ENCODE measurements around the gene C2orf68. TPM values are rescaled to one million over a fixed set of nuclear protein-coding genes. Genes with fewer than 3 reads are reported as not detected.

The C2orf68 gene
- total and polyA plus RNA-seq, 2 of the 13 experiments (the other 11 are each of a cell fraction or from before 2014, with no cell fraction given): 47.1 to 77.4 TPM

DNA sequence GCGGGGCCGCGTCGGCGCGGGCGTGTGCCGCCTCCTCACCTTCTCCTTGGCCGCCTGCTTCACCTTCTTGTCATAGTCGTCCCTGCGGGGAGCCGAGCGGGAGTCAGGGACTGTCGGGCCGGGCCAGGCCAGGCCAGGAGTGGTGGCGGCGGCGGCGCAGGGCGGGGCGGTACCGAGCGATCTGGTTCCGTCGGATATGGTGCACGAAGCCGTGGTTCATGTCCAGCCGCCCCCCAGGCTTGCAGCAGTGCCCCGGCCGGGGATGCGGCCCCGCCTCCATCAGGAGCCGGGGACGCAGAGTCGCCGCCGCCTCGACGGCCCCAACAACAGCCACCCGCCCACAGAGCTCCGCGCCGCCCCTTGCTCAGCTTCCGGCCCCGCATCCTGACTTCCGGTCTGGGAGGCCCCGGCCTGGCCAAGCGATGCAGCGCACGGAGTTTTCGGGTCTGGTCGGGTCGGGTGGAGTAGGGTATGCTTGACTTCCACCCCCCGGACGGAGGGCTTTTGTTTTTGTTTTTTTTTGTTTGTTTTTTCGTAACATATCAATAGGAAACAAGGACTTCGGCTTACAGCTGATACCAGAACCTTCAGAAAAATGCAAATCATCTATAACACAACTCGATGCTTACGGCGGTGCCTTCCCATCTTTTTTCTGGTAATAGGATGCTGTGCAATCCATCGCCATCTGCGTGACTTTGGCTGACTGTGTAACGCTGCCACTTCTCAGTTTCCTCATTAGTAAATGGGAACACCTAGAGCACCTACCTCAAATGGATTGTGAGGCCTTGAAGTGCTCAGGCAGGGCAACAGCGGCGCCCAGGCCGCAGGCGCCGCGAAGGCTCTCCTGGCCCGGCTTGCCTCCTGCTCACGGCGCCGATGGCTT is at the start of gene C2orf68 (continued):
- TF ChIP-seq, protein P1, sequence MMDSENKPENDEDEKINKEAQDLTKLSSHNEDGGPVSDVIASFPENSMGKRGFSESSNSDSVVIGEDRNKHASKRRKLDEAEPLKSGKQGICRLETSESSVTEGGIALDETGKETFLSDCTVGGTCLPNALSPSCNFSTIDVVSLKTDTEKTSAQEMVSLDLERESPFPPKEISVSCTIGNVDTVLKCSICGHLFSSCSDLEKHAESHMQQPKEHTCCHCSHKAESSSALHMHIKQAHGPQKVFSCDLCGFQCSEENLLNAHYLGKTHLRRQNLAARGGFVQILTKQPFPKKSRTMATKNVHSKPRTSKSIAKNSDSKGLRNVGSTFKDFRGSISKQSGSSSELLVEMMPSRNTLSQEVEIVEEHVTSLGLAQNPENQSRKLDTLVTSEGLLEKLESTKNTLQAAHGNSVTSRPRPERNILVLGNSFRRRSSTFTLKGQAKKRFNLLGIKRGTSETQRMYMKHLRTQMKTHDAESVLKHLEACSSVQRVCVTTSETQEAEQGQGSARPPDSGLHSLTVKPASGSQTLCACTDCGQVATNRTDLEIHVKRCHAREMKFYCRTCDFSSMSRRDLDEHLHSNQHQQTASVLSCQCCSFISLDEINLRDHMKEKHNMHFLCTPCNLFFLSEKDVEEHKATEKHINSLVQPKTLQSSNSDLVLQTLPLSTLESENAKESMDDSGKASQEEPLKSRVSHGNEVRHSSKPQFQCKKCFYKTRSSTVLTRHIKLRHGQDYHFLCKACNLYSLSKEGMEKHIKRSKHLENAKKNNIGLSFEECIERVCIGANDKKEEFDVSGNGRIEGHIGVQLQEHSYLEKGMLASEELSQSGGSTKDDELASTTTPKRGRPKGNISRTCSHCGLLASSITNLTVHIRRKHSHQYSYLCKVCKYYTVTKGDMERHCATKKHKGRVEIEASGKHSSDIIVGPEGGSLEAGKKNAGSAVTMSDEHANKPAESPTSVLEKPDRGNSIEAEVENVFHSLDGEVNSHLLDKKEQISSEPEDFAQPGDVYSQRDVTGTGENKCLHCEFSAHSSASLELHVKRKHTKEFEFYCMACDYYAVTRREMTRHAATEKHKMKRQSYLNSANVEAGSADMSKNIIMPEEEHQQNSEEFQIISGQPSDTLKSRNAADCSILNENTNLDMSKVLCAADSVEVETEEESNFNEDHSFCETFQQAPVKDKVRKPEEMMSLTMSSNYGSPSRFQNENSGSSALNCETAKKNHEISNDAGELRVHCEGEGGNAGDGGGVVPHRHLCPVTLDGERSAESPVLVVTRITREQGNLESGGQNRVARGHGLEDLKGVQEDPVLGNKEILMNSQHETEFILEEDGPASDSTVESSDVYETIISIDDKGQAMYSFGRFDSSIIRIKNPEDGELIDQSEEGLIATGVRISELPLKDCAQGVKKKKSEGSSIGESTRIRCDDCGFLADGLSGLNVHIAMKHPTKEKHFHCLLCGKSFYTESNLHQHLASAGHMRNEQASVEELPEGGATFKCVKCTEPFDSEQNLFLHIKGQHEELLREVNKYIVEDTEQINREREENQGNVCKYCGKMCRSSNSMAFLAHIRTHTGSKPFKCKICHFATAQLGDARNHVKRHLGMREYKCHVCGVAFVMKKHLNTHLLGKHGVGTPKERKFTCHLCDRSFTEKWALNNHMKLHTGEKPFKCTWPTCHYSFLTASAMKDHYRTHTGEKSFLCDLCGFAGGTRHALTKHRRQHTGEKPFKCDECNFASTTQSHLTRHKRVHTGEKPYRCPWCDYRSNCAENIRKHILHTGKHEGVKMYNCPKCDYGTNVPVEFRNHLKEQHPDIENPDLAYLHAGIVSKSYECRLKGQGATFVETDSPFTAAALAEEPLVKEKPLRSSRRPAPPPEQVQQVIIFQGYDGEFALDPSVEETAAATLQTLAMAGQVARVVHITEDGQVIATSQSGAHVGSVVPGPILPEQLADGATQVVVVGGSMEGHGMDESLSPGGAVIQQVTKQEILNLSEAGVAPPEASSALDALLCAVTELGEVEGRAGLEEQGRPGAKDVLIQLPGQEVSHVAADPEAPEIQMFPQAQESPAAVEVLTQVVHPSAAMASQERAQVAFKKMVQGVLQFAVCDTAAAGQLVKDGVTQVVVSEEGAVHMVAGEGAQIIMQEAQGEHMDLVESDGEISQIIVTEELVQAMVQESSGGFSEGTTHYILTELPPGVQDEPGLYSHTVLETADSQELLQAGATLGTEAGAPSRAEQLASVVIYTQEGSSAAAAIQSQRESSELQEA (CRISPR knock-in tag; IDR thresholded peaks at IDR 0.05; ENCODE audit: not compliant biosample characterization): peak; percentile 84
- TF ChIP-seq NFRKB (IDR thresholded peaks at IDR 0.05): no peak
- TF ChIP-seq TBX3 (IDR thresholded peaks at IDR 0.05; ENCODE audit: borderline replicate concordance): no peak
- TF ChIP-seq, protein P2, sequence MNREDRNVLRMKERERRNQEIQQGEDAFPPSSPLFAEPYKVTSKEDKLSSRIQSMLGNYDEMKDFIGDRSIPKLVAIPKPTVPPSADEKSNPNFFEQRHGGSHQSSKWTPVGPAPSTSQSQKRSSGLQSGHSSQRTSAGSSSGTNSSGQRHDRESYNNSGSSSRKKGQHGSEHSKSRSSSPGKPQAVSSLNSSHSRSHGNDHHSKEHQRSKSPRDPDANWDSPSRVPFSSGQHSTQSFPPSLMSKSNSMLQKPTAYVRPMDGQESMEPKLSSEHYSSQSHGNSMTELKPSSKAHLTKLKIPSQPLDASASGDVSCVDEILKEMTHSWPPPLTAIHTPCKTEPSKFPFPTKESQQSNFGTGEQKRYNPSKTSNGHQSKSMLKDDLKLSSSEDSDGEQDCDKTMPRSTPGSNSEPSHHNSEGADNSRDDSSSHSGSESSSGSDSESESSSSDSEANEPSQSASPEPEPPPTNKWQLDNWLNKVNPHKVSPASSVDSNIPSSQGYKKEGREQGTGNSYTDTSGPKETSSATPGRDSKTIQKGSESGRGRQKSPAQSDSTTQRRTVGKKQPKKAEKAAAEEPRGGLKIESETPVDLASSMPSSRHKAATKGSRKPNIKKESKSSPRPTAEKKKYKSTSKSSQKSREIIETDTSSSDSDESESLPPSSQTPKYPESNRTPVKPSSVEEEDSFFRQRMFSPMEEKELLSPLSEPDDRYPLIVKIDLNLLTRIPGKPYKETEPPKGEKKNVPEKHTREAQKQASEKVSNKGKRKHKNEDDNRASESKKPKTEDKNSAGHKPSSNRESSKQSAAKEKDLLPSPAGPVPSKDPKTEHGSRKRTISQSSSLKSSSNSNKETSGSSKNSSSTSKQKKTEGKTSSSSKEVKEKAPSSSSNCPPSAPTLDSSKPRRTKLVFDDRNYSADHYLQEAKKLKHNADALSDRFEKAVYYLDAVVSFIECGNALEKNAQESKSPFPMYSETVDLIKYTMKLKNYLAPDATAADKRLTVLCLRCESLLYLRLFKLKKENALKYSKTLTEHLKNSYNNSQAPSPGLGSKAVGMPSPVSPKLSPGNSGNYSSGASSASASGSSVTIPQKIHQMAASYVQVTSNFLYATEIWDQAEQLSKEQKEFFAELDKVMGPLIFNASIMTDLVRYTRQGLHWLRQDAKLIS (CRISPR knock-in tag; IDR thresholded peaks at IDR 0.05): no peak
- TF ChIP-seq, protein P3, sequence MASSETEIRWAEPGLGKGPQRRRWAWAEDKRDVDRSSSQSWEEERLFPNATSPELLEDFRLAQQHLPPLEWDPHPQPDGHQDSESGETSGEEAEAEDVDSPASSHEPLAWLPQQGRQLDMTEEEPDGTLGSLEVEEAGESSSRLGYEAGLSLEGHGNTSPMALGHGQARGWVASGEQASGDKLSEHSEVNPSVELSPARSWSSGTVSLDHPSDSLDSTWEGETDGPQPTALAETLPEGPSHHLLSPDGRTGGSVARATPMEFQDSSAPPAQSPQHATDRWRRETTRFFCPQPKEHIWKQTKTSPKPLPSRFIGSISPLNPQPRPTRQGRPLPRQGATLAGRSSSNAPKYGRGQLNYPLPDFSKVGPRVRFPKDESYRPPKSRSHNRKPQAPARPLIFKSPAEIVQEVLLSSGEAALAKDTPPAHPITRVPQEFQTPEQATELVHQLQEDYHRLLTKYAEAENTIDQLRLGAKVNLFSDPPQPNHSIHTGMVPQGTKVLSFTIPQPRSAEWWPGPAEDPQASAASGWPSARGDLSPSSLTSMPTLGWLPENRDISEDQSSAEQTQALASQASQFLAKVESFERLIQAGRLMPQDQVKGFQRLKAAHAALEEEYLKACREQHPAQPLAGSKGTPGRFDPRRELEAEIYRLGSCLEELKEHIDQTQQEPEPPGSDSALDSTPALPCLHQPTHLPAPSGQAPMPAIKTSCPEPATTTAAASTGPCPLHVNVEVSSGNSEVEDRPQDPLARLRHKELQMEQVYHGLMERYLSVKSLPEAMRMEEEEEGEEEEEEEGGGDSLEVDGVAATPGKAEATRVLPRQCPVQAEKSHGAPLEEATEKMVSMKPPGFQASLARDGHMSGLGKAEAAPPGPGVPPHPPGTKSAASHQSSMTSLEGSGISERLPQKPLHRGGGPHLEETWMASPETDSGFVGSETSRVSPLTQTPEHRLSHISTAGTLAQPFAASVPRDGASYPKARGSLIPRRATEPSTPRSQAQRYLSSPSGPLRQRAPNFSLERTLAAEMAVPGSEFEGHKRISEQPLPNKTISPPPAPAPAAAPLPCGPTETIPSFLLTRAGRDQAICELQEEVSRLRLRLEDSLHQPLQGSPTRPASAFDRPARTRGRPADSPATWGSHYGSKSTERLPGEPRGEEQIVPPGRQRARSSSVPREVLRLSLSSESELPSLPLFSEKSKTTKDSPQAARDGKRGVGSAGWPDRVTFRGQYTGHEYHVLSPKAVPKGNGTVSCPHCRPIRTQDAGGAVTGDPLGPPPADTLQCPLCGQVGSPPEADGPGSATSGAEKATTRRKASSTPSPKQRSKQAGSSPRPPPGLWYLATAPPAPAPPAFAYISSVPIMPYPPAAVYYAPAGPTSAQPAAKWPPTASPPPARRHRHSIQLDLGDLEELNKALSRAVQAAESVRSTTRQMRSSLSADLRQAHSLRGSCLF (CRISPR knock-in tag; IDR thresholded peaks at IDR 0.05; ENCODE audit: borderline replicate concordance): no peak
- TF ChIP-seq MBD4 (IDR thresholded peaks at IDR 0.05; ENCODE audit: borderline replicate concordance, low read length): no peak
- peak; percentile 86; the same call in 1 of the 2 replicates for TF ChIP-seq ZNF788 (CRISPR knock-in tag; IDR thresholded peaks at IDR 0.05; ENCODE audit: borderline replicate concordance)
- TF ChIP-seq, protein P4, sequence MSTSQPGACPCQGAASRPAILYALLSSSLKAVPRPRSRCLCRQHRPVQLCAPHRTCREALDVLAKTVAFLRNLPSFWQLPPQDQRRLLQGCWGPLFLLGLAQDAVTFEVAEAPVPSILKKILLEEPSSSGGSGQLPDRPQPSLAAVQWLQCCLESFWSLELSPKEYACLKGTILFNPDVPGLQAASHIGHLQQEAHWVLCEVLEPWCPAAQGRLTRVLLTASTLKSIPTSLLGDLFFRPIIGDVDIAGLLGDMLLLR (CRISPR knock-in tag; IDR thresholded peaks at IDR 0.05): peak; percentile 90
